Spinal cord (tissue), 10 donors: ENCODE results near the gene CUL5. TPM values are rescaled to one million over a fixed set of nuclear protein-coding genes. Genes with fewer than 3 reads are reported as not detected.

Source experiments
- DNase-seq, 6 donors: peaks; one replicate each; pipeline versions ENCODE4 v3.0.0 to v3.0.0-alpha.2; 2013 to 2015; ENCODE audit warnings: low spot score in 6 of 6, low read depth in 4 of 6
- H3K27ac ChIP-seq: one replicate; pipeline ENCODE4 v1.5.1; 2013; ENCODE audit warnings: low read depth, low read length, control low read depth
- H3K27me3 ChIP-seq: one replicate; pipeline ENCODE4 v1.6.1; 2013; ENCODE audit warnings: low read length; ENCODE audit not compliant: control insufficient read depth, insufficient read depth
- H3K36me3 ChIP-seq: one replicate; pipeline ENCODE4 v1.6.1; 2013; ENCODE audit warnings: low read length; ENCODE audit not compliant: control insufficient read depth, insufficient read depth
- H3K4me1 ChIP-seq: one replicate; pipeline ENCODE4 v1.6.1; 2013; ENCODE audit warnings: low read length; ENCODE audit not compliant: control insufficient read depth, insufficient read depth
- H3K4me3 ChIP-seq: one replicate; pipeline ENCODE4 v1.5.1; 2013; ENCODE audit warnings: low read depth, low read length, control low read depth
- H3K9me3 ChIP-seq: one replicate; pipeline ENCODE4 v1.6.1; 2013; ENCODE audit warnings: low read length; ENCODE audit not compliant: control insufficient read depth, insufficient read depth
- WGBS: methylation state at CpG from one replicate; pipeline ENCODE4 v1.1.5; 2013; ENCODE audit warnings: missing lambda C conversion rate; ENCODE audit not compliant: insufficient coverage; 5-methylcytosine and 5-hydroxymethylcytosine counted together
- polyA plus RNA-seq, 2 donors: library from polyadenylated mRNA; unstranded; fragments of 120-200 nt; gene quantifications; one replicate each; pipeline ENCODE4 v1.2.1, GENCODE V29; 2013; ENCODE audit not compliant: insufficient read length in 2 of 2
- small RNA-seq: library from RNA; depleted of rRNA; stranded (forward); fragments of <200 nt; gene quantifications from one replicate; pipeline ENCODE3, GENCODE V24; 2014; ENCODE audit warnings: low replicate concordance
- total RNA-seq, 2 donors: library from RNA; depleted of rRNA in 1 of 2; stranded (reverse); fragments of 120-200 nt in 1 of 2; fragments of >200 nt in 1 of 2; gene quantifications; one replicate each; pipeline versions ENCODE4 v1.2.3 to v1.2.4, GENCODE V29; 2013 to 2014
- donor health status: healthy.

The CUL5 gene
- total and polyA plus RNA-seq, 4 donors, result 20.4 to 67.8 (median 32.9) TPM

GRCh38 chr11:108154591-108154990 lies 145.9 kb downstream of the CUL5 start:
- WGBS, result no CpG with 5 or more reads among the region's 2 CpGs
- DNase-seq, result no peak
- H3K36me3 ChIP-seq, result peaks cover 16% of the 10 kb centered on the region

More at GRCh38 chr11:108154591-108154990, 145.9 kb downstream of the CUL5 start:
- Histone ChIP-seq H3K4me3 (no peak overlapping the region), H3K27ac (no peak overlapping the region), H3K4me1 (no peaks in the 10 kb centered on the region), H3K9me3 (no peaks in the 10 kb centered on the region), H3K27me3 (no peaks in the 10 kb centered on the region)

Small RNA genes within 50 kb of the gene (small RNA-seq; reads per million reads assigned to genes)
- not detected for gene RF00019

Other genes with a start within 250 kb of the CUL5 start
- 10 to 100 TPM; 13.4 to 14.8 TPM for gene SLC35F2, start 150.1 kb upstream of the CUL5 start, total RNA-seq
- 10 to 100 TPM in 1 of 2 donors, 1 to 10 TPM in 1; 9.5 to 11.7 TPM for gene SLC35F2, start 150.1 kb upstream of the CUL5 start, polyA plus RNA-seq
- gene RAB39A, start 80.5 kb upstream of the CUL5 start, total RNA-seq, result 10 to 100 TPM in 1 of 2 donors, 1 to 10 TPM in 1; 4.2 to 27.2 TPM
- gene RAB39A, start 80.5 kb upstream of the CUL5 start, polyA plus RNA-seq, result 1 to 10 TPM; 7.3 to 7.8 TPM
- gene ACAT1, start 112.7 kb downstream of the CUL5 start, total RNA-seq, result 100 to 1,000 TPM in 1 of 2 donors, 10 to 100 TPM in 1; 86.3 to 112 TPM
- gene ACAT1, start 112.7 kb downstream of the CUL5 start, polyA plus RNA-seq, result 10 to 100 TPM; 74.1 to 86.3 TPM
- gene NPAT, start 213.7 kb downstream of the CUL5 start, total RNA-seq, result 10 to 100 TPM; 17.9 to 30.3 TPM
- 10 to 100 TPM; 12.2 to 14.5 TPM for gene NPAT, start 213.7 kb downstream of the CUL5 start, polyA plus RNA-seq
- gene ATM, start 214.2 kb downstream of the CUL5 start, total RNA-seq, result 100 to 1,000 TPM in 1 of 2 donors, 10 to 100 TPM in 1; 87.3 to 137 TPM
- 10 to 100 TPM; 44.7 to 55.0 TPM for gene ATM, start 214.2 kb downstream of the CUL5 start, polyA plus RNA-seq